ENCODE data around the gene ATP6V1G3.
"Not testable (repeated sequence)": the region's sequence is repeated elsewhere in the genome, so short reads cannot be mapped to it uniquely, and the experiment has no call there.

ATP6V1G3 gene, protein sequence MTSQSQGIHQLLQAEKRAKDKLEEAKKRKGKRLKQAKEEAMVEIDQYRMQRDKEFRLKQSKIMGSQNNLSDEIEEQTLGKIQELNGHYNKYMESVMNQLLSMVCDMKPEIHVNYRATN

DNA sequence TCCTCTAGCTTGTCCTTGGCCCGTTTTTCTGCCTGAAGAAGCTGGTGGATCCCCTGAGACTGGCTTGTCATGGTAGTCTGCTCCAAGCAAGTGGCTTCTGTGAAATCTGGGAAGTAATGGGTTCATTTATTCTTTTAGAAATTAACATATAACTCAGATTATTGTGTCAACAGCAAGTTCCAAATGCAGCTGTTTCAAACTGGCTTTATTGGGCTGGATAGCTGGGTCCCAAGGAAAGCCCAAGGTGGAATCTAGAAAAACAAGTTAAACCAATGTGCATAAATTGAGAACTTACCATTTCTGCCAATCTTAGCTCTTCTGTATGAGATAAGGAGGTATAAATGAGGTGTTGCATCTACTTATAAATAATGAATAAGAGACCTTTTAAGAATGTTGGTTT, at the start of gene ATP6V1G3:
Gene ATP6V1G3, minus strand, starts transcription at position 101 of the 400 bp plus-strand sequence. Its CDS starts 30 bp downstream, at position 71.
- no peak for DNase-seq (ENCODE audit: low read depth in 2 of 2, low spot score in 1 of 2)

DNA sequence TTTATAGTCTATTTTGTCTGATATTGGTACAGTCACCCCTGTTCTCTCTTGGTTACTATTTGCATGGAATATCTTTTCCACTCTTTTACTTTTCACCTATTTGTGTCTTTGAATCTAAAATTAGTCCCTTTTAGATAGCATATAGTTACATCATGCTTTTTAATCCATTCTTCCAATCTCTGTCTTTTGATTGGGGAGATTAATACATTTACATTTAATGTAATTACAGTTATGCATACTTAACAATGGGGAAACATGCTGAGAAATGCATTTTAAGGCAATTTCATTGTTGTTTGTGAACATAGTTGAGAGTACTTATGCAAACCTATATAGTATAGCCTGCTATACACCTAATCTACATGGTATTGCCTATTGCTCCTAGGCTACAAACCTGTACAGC, 48.4 kb upstream of the ATP6V1G3 start:
- no peak for DNase-seq (ENCODE audit: low read depth in 2 of 2, low spot score in 1 of 2)

DNA sequence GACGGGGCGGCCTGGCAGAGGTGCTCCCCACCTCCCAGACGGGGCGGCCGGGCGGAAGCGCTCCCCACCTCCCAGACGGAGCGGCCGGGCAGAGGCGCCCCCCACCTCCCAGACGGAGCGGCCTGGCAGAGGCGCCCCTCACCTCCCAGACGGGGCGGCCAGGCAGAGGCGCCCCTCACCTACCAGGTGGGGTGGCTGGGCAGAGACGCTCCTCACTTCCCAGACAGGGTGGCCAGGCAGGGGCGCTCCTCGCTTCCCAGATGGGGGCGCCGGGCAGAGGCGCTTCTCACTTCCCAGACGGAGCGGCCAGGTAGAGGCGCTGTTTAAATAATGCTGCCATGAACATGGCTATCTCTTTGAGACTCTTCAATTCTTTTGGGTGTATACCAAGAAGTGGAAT, 43.7 kb upstream of the ATP6V1G3 start:
- DNase-seq (ENCODE audit: low read depth in 2 of 2, low spot score in 1 of 2): no peak

DNA sequence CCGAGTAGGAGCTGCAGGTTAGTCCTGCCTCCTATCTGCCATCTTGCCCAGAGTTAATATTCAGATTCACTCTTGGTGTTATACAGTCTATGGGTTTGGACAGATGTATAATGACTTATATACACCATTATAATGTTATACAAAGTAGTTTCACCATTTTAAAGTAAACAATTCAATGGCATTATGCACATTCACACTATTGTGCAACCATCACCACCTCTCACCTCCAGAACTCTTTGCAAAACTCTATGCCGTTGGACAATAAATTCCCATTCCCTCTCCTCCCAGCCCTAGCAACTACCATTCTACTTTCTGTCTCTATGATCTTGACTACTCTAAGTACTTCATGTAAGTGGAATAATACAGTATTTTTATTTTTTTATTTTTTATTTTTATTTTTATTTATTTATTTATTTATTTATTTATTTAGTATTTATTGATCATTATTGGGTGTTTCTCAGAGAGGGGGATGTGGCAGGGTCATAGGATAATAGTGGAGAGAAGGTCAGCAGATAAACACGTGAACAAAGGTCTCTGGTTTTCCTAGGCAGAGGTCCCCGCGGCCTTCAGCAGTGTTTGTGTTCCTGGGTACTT, 42.8 kb upstream of the ATP6V1G3 start:
- DNase-seq (ENCODE audit: low read depth in 2 of 2, low spot score in 1 of 2): not testable (repeated sequence)

DNA sequence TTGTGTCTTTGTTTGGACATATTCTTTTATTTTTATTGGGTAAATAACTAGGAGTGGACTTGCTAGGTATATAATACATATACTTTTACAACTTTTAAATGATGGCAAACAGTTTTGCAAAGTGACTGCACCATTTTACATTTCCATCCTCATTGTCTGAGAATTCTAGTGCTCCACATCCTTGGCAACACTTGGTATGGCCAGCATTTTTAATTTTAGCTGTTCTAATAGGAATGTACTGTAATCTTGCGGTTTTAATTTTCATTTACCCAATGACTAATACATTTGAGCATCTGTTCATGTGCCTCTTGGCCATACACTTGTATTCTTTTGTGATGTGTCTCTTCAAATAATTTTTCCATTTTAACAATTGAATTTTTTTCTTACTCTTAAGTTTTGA, 37.0 kb upstream of the ATP6V1G3 start:
- no peak for DNase-seq (ENCODE audit: low read depth in 2 of 2, low spot score in 1 of 2)

DNA sequence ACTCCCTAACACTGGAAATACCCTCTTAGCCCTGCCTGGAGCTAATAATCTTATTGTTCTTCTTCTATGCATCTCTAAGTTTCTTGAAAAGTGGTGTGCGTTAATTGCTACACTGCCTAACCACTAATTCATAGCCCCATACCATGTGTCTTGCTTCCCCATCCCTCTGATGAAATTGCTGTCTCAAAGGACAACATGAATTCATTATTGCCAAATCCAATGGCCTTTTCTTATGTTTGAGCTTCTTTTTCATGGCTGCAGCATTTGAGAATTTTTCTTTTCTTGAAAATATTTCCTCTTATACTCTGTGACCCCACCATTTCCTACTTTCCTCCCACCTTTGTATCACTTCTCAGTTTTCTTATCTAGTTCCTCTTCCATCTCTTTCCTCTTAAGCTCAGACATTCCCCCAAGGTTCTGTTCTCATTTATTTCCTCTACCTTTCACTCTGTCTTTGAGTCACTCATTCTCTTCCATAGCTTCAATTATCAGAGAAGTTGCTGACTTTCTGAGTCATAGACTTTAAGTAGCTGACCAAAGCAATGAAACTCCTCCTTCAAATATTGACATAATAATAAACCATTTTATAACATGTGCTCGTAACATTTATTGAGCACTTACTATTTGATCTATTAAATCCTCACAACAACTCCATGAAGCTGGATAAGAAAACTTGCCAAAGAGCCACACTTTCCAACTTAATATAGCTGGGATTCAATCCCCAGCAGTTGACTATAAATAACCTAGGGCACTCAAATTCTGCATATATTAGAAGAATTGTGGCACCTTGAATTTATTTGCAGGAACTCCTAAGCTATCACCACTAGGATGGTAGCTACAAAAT, 35.5 kb upstream of the ATP6V1G3 start:
- DNase-seq (ENCODE audit: low read depth in 2 of 2, low spot score in 1 of 2): no peak

DNA sequence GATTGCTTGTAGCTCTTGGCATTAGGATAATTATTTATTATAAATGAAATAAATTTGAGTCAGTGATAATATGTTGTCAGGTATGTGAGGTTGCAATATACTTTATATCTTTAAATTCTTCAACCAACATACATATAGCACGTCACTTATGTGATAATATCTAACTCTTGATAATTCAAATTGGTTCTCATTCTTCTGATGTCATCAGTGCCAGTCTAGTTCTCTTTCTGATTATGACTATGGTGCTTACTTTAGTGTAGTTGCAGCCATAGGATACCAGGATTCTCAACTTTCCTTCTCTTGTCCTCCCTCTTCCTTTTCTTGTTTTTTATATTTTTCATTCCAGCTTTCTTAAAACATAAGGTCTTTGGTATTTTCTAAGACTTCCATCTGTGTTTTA, 34.8 kb upstream of the ATP6V1G3 start:
- DNase-seq (ENCODE audit: low read depth in 2 of 2, low spot score in 1 of 2): no peak

DNA sequence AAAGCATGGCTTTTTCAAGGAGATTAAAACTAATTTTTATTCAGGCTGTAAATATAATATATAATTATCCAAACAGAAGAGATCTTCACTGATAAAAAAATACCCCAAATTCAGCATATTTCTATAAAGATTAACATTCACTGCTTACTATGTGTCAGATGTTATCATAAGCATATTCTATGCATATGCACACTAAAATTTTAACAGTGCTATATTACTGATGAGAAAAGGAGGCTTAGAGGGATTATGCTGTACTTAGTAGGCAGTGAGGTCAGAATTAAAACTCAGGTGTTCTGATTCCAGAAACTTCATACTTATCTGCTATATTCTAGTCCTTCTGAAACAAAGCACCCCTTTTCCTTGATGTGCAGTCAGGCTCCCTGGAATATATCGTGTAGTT, 33.8 kb upstream of the ATP6V1G3 start:
- DNase-seq (ENCODE audit: low read depth in 2 of 2, low spot score in 1 of 2): no peak

DNA sequence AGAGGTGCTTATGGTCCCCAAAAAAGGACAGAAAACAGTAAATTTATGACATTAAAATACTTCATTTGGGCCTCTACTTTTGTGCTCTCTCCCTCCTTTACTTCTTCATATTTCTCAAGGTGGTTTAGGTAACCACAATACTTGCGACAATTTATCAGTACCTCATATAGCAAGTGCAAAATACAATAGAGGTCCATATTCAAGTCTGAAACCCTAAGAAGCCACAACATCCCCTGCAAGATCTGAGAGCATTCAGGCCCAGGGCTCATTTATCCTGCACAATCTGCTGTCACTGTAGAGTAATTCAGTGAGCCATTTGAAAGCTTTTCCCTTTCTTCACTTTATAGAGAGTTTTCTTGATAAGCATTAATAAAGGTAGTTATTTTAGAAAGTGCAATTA, 24.2 kb upstream of the ATP6V1G3 start:
- DNase-seq (ENCODE audit: low read depth in 2 of 2, low spot score in 1 of 2): no peak

DNA sequence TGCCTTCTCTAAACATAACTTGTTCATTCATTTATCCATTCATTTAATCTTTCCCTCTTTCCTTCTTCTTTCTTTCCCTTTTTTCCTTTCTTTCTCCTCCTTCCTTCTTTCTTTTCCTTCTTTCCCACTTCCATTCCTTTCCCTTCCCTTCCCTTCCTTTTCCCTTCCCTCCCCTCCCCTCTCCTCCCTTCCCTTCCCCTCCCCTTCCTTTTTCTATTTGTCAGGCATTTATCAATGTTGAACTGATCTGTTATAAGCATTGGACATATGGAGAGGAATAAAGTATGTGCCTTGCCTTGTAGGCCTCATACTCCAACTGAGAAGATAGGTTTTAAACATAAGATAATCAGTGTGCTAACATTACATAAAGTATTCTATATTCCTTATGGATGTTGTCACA, 23.7 kb upstream of the ATP6V1G3 start:
- no peak for DNase-seq (ENCODE audit: low read depth in 2 of 2, low spot score in 1 of 2)

DNA sequence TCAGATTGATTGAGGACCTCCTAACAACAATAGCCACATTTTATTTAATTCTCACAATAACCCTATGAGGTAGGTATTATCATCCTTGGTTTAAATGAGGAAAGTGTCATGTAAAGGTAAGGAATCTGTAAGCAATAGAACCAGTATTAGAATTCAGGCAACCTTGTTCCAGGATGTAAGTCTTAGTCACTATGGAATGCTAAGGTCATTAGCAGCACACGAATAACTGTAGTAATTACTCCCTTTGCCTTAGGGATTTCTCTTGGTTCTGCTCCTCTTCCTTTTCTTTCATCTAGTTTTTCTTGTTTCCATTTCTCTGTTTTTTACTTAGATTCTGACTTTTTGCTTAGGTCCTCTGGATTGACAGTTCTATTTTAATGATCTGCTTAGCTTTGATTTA, 23.1 kb upstream of the ATP6V1G3 start:
- DNase-seq (ENCODE audit: low read depth in 2 of 2, low spot score in 1 of 2): no peak

DNA sequence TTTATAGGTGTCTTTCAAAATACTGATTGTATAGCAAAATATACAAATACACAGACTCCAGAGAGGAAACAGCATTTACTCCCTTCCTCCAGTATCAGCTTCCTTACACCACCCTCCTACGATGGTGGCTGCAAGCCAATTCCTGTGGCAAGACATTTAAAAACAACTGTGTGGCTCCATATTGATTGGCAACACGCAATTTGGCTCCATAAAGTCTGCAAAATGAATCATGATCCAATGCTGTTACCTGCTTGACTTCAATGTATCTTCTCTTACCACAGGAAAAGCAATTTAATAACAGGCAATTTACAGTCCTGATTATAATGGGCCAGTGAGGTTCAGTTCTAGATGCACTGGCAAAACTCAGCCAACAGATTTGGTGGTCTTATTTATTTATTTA, 19.7 kb upstream of the ATP6V1G3 start:
- DNase-seq (ENCODE audit: low read depth in 2 of 2, low spot score in 1 of 2): no peak

DNA sequence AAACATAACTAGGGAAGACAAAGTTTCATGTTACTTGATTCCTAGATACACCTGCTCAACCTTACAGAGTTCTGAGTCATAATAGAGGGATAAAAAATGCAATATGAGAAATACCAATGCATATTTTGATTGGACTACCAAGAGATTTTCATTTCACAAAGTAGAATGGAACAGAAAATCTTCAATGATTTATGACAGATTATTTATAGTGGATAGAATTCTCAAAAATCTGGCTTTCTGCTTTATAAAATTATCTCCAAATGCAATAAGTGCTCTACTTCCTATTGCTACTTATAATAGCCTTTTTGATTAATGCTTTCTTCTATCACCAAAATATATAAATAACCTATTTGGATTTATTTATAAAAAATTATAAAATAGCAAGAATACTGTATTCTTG, 18.9 kb upstream of the ATP6V1G3 start:
- DNase-seq (ENCODE audit: low read depth in 2 of 2, low spot score in 1 of 2): no peak

DNA sequence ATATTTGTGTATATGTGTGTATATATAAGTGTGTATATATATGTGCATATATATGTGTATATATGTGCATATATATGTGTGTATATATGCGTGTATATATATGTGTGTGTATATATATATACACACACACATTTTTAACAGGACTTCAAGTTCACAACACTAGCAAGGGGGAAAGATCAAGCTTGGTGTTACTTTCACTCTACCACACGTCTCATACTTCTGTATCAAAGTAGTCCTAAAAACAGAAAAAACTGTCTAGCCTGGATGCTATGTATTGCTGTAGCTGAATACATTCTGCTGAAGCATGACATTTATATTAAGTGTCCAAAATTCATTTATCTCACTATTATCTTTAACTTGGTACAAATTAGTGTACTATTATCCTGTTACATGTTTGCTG, 17.9 kb upstream of the ATP6V1G3 start:
- no peak for DNase-seq (ENCODE audit: low read depth in 2 of 2, low spot score in 1 of 2)

DNA sequence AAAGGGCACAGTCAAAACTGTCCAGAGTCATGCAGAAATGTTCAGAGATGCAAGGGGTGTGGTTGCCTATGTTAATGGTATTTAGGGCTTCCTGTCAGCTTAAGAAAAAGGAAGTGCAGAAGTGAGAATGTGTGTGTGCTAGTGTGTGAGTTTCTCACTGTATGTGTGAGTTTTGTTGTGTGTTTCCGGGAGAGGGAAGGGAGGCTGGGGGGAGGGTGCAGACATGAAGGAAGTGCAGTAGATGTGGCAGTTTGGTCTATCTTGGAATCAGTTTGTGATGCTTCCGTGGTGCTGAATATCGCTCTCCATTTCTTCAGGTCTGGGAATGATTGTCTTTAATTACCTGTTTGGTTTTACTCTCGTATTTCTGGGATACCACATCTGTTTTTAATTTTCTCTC, 16.5 kb upstream of the ATP6V1G3 start:
- peak; percentile 24 to 34 for DNase-seq (ENCODE audit: low read depth in 2 of 2, low spot score in 1 of 2)

DNA sequence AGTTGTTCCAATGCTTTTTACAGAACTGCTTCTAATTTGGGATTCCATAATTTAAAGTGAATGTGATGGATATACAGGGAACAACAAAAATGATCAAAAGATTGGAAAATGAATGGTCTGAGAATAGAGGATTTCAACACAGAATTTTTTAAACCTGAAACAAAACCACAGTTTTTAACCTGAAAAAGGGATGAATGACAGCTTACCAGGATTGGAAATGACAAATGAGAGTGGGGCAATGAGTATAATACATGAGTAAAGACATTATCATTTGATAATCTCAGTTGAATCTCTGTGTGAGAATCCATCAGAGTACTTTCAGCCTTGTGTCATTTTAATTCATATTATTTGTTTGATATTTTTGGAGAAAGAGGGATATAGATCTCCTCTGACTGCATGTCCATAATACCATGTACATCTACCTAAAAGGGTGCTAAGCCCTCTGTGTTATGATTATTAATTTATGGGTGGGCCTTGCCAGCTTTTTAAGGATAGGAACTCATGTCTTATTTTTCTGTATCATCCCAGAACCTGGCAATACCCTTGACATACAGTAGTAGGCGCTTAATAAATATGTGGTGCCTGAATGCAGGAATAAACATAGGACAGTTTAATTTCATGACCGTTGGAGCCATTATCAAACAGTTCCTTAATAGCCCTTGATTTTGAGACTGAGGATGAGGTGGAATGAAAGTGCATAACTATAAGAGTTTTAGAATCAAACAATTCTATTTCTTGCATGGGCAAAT, 12.4 kb upstream of the ATP6V1G3 start:
- no peak for DNase-seq (ENCODE audit: low read depth in 2 of 2, low spot score in 1 of 2)

DNA sequence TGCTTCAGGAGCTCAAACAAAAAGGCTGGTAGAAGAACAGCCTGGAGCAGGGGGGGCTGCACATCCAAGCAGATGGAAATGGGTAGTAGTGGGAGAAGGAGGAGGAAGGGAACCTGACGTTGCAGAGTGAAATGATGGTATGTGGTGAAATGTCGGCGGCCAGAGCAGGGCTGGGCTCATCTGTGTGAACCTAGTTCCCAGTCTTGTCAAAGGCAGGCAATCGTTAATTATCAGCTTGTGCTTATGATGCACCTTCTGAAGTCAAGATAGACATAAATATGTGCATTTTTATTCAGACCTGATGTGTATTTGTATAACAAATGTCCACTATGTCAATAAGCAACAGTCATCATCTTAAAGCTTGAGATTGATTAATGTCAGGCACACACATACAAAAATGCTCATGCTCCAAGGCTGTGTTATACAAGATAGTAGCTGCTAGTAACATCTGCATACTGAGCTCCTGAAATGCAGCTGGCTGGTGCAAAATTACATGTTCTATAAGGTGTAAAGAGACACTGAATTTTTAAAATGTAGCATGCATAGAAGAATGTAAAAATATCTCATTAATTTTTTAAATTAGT, 10.6 kb upstream of the ATP6V1G3 start:
- DNase-seq (ENCODE audit: low read depth in 2 of 2, low spot score in 1 of 2): no peak

DNA sequence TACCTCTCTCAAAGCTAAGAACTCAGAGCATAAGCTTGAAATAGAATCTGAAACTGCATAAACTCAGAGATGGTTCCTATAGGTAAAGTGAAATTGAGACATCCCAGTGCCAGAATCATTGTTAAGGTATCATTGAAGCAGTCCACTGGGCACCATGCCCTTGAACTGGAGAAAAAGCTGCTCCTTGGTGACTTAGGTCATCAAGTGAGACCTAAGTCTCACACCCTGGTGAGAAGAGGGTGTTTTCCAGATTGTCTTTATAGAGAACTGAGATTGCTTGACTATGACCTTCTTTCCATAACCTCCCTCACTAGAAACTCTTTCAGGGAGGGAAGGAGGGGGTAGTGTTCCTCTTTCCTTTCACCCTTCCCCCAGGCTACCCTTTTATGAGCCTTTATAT, 9.4 kb upstream of the ATP6V1G3 start:
- no peak for DNase-seq (ENCODE audit: low read depth in 2 of 2, low spot score in 1 of 2)

DNA sequence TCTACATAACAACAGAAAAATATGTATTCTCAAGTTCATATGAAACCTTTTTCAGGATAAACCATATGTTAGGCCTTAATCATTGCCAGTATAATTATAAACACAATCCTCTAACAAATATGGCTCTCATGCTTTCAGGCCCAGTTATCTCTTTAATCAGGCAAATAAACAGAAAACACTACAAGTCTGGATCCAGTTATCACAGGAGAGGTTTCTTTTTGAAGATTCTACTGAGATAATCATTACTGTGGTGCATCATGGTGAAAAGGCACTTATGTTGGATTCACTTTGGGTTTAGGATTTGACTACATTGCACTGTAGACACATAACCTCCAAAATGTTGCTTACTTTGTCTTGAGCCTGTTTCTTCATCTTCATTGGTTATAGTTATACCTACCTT, 8.4 kb upstream of the ATP6V1G3 start:
- no peak for DNase-seq (ENCODE audit: low read depth in 2 of 2, low spot score in 1 of 2)

DNA sequence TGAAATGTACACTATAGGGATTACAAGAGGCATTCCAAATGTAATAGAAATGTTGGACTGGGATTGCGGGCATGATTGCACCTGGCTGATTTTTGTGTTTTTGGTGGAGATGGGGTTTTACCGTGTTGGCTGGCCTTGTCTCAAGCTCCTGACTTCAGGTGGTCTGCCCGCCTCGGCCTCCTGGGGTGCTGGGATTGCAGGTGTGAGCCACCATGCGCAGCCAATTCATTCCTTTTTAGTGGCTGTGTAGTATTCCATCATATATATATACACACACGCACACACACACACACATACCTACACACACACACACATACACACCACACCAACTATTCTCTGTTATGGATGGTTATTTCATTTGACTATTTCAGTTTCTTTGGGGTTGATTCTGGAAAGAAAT, 4.7 kb upstream of the ATP6V1G3 start:
- no peak for DNase-seq (ENCODE audit: low read depth in 2 of 2, low spot score in 1 of 2)

DNA sequence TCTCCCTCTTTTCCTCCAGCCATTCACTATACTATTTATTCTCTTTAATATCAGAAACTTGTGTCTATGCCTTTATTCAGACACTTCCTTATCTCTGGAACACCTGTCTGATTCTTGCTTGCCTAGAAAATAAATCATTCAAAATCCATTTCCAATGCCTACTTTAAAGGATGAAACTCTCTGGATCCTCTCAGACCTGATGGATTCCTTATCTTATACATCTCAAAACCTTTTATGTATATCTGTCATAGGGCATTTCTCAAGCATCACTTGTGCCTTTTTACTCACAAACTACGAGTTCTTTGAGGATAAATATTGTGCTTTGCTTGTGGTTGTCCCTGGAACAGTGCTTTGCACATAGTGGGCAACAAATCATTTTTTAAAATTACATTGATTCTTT, 3.8 kb upstream of the ATP6V1G3 start:
- DNase-seq (ENCODE audit: low read depth in 2 of 2, low spot score in 1 of 2): no peak
